Right lobe of liver (tissue), 6 donors: ENCODE measurements around the gene FABP6. TPM values are rescaled to one million over a fixed set of nuclear protein-coding genes. Genes with fewer than 3 reads are reported as not detected.

Experiments used
- ATAC-seq, 4 donors: fragments of 200-7000 bp; cut with Tn5 transposase; one replicate each; pipeline ENCODE4 v1.9.1; 2020; ENCODE audit warnings: mild to moderate bottlenecking in 4 of 4, moderate library complexity in 4 of 4
- DNase-seq, 3 donors: peaks; one replicate each; pipeline ENCODE4 v3.0.0-alpha.2; 2020
- H3K27ac ChIP-seq, 3 donors: fragments of 200-600 bp; one replicate each; pipeline ENCODE4 v1.8.0; 2022
- H3K27me3 ChIP-seq, 2 donors: fragments of 200-600 bp; one replicate each; pipeline ENCODE4 v1.8.0; 2022
- H3K36me3 ChIP-seq, 4 donors: fragments of 200-600 bp; sonication (generic) in 1 of 4; one replicate each; pipeline versions ENCODE4 v1.5.1 to v1.8.0; 2017 to 2022; ENCODE audit warnings: control low read depth in 1 of 4
- H3K4me1 ChIP-seq, 4 donors: fragments of 200-600 bp; sonication (generic) in 1 of 4; one replicate each; pipeline versions ENCODE4 v1.5.1 to v1.8.0; 2017 to 2022; ENCODE audit warnings: control low read depth in 1 of 4
- H3K4me3 ChIP-seq, 3 donors: fragments of 200-600 bp; one replicate each; pipeline ENCODE4 v1.8.0; 2022
- H3K9me3 ChIP-seq, 4 donors: fragments of 200-600 bp; sonication (generic) in 1 of 4; one replicate each; pipeline versions ENCODE4 v1.5.1 to v1.8.0; 2017 to 2022; ENCODE audit warnings: control low read depth in 1 of 4
- POLR2A ChIP-seq: fragments of 450-650 bp; IDR thresholded peaks from one replicate; pipeline ENCODE4 v1.6.1; 2017; ENCODE audit warnings: antibody characterized with exemption, mild to moderate bottlenecking
- WGBS: methylation state at CpG from one replicate; pipeline ENCODE4 v1.1.6; 2018; ENCODE audit warnings: low coverage, low lambda C conversion rate; ENCODE audit not compliant: insufficient coverage; ENCODE audit errors: missing lambda C conversion rate; 5-methylcytosine and 5-hydroxymethylcytosine counted together
- intact Hi-C, 2 donors: fragments of 100-400 bp; cut with DNase I; formaldehyde crosslinking; loops; one replicate each; pipeline versions ENCODE4 v1.11.2 to v1.14.1; 2022
- long read RNA-seq: library from polyadenylated mRNA; unstranded; transcript quantifications from one replicate; pipeline ENCODE4 v2.0.0, GENCODE V29; 2019
- total RNA-seq, 6 experiments: library from RNA; depleted of rRNA in 2 of 6; stranded (reverse); fragments of >200 nt in 2 of 6; fragmentation: NEBNext Ultra II Directional in 3 of 6; extraction: Animal tissue kit (Norgen Biotek cat#: 25700) in 3 of 6; gene quantifications; one replicate each; pipeline versions ENCODE4 v1.1.0 to v1.2.4, GENCODE V29; 2016 to 2023
- TF ChIP-seq, protein P1 (sequence below), 4 donors: fragments of 200-600 bp in 3 of 4; fragments of 450-650 bp in 1 of 4; IDR thresholded peaks; one replicate each; pipeline versions ENCODE4 v1.5.1 to v1.8.0; 2016 to 2022; ENCODE audit warnings: antibody characterized with exemption in 4 of 4, mild to moderate bottlenecking in 2 of 4
- donor health status: DM: no; HTN: yes; CAD: no.
- donor health status: DM: no; HTN: no; CAD: no.
- donor health status: DM: no; HTN: no; CAD: no.
- donor health status: DM: no; HTN: yes; CAD: no.
- donor health status: DM: no; HTN: yes; CAD: no.

The FABP6 gene, protein sequence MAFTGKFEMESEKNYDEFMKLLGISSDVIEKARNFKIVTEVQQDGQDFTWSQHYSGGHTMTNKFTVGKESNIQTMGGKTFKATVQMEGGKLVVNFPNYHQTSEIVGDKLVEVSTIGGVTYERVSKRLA
- not detected for total RNA-seq
- long read RNA-seq: 0 reads

DNA sequence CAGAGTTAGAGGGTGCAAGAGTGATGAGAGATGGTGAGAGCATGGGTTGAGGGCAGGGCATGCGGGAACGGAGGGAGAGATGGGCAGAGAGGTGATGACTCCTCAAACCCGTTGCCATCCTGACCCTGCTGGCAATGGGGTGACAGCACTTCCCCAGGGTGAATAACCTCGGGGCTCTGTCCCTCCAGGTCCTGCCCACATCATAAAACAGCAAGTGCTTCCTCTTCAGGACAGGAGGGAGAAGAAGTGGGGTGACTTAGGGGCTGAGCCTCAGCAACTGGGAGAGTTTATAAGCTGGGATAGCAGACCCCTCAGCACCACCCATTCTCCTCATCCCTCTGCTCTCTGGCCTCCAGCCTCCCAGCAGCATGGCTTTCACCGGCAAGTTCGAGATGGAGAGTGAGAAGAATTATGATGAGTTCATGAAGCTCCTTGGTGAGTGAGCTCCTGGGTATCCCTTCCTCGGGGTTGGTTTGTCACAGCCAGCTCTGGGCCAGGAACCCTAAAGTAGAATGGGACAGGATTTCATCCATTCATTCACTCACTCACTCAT lies at the start of gene FABP6:
FABP6 (plus strand) TSS at position 317 of the 553 bp plus-strand sequence; CDS start at position 369, 52 bp downstream.
- no peak for DNase-seq
- no peak within 1 kb of the TSS for H3K4me3 ChIP-seq
- intact Hi-C loops: no loop called here
- H3K27ac ChIP-seq: no peak within 1 kb of the TSS
- ATAC-seq: no peak
- no peaks in the 10 kb centered on the region for H3K27me3 ChIP-seq
- TF ChIP-seq, protein P1, sequence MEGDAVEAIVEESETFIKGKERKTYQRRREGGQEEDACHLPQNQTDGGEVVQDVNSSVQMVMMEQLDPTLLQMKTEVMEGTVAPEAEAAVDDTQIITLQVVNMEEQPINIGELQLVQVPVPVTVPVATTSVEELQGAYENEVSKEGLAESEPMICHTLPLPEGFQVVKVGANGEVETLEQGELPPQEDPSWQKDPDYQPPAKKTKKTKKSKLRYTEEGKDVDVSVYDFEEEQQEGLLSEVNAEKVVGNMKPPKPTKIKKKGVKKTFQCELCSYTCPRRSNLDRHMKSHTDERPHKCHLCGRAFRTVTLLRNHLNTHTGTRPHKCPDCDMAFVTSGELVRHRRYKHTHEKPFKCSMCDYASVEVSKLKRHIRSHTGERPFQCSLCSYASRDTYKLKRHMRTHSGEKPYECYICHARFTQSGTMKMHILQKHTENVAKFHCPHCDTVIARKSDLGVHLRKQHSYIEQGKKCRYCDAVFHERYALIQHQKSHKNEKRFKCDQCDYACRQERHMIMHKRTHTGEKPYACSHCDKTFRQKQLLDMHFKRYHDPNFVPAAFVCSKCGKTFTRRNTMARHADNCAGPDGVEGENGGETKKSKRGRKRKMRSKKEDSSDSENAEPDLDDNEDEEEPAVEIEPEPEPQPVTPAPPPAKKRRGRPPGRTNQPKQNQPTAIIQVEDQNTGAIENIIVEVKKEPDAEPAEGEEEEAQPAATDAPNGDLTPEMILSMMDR (IDR thresholded peaks at IDR 0.05): no peak
- no peak for TF ChIP-seq POLR2A
- WGBS: 60% methylated on average over 2 of the region's 7 CpGs
- no peaks in the 10 kb centered on the region for H3K4me1 ChIP-seq
- H3K9me3 ChIP-seq: no peaks in the 10 kb centered on the region
- H3K36me3 ChIP-seq: no peaks in the 10 kb centered on the region

DNA sequence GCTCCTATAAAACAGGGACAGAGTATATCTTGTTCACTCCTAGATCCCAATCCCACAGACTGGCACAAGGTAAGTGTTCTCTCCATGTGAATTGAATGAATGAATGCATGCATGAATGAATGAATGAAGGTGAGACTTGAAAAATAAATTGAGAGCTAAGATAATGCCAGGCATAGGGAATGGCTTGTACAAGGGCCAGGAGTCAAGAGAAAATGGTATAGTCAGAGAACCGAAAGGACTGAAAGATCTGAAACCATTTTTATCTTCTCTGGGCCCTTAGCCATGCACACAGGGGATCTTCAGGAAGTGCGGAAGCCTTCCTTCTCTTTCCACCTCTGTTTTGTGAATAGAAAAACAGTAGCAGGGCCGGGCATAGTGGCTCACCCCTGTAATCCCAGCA lies 48.4 kb upstream of the FABP6 start:
- DNase-seq (no peak), ATAC-seq (no peak)
- Histone ChIP-seq H3K4me1 (no peaks in the 10 kb centered on the region), H3K36me3 (no peaks in the 10 kb centered on the region), H3K27ac (no peak overlapping the region), H3K4me3 (no peak overlapping the region), H3K27me3 (no peaks in the 10 kb centered on the region), H3K9me3 (no peaks in the 10 kb centered on the region)
- intact Hi-C loops: no loop called here
- TF ChIP-seq POLR2A: no peak
- TF ChIP-seq, protein P1 (IDR thresholded peaks at IDR 0.05): no peak
- 66% methylated on average over 3 of the region's 3 CpGs for WGBS

DNA sequence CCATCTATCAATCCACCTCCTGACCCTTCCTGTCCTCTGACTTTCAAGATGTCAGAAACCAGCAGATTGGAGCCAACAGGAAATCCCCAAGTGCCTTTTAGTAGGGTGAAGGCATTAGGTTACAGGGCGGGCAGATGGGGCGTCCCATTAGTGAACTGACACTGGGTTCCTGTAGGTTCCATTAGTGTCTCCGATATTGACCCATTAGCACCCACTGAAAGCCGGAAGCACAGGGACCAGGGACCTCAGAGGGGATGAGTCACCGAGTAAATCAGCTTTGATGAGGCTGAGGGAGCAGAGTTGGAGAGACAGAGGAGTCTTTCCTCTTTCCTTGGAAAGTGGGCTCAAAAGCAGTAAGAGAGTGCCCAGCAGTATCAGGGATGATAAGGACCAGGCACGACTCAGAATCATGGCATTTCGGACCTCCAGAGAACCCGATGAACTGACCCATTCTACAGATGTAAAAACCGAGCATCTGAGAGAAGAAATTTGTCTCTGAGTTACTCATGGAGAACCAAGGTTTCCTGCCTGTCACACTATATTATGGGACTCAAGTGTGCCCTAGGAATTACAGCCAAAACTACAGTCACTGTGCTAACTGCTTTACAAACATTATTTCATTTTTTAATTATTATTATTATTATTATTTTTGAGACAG lies 47.2 kb upstream of the FABP6 start:
- intact Hi-C loops: no loop called here
- ATAC-seq (no peak), DNase-seq (no peak)
- Histone ChIP-seq H3K9me3 (no peaks in the 10 kb centered on the region), H3K36me3 (no peaks in the 10 kb centered on the region), H3K4me1 (no peaks in the 10 kb centered on the region), H3K27me3 (no peaks in the 10 kb centered on the region), H3K4me3 (no peak overlapping the region), H3K27ac (no peak overlapping the region)
- 62% methylated on average over 4 of the region's 9 CpGs for WGBS
- TF ChIP-seq, protein P1 (IDR thresholded peaks at IDR 0.05): no peak
- no peak for TF ChIP-seq POLR2A

DNA sequence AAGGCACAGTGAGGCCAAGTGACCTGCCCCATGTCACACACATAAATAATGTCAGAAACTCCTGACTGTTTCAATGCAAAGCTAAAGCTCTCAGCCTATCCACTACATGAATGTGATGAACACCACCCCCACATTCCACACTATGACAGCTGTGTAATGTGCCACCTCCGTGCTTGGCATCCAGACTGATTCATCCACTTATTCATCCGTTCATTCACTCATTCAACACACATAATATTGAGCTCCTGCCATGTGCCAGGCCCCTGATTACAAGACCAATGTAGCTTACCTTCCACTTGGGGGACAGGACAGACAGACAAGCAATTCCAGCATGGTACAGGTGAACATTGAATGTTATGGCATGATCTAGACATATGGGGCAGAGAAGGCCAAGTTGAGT lies 46.2 kb upstream of the FABP6 start:
- ATAC-seq (no peak), DNase-seq (no peak)
- Histone ChIP-seq H3K4me1 (no peaks in the 10 kb centered on the region), H3K4me3 (no peak overlapping the region), H3K9me3 (no peaks in the 10 kb centered on the region), H3K27ac (no peak overlapping the region), H3K36me3 (no peaks in the 10 kb centered on the region), H3K27me3 (no peaks in the 10 kb centered on the region)
- 45% methylated on average over 2 of the region's 2 CpGs for WGBS
- TF ChIP-seq, protein P1 (IDR thresholded peaks at IDR 0.05): no peak
- no peak for TF ChIP-seq POLR2A
- intact Hi-C loops: no loop called here
